ENCODE results near the gene STK32C.

GRCh38 chr10:132193907-132194552 lies 113.7 kb downstream of the STK32C start:
- TF ChIP-seq POLR2A (IDR thresholded peaks at IDR 0.05) (no peak), CTCF (IDR thresholded peaks at IDR 0.05) (no peak), EP300 (IDR thresholded peaks at IDR 0.05) (no peak)

Data from tibial nerve (tissue), 4 donors.